Measurements from ENCODE around the gene GATA3.

DNA sequence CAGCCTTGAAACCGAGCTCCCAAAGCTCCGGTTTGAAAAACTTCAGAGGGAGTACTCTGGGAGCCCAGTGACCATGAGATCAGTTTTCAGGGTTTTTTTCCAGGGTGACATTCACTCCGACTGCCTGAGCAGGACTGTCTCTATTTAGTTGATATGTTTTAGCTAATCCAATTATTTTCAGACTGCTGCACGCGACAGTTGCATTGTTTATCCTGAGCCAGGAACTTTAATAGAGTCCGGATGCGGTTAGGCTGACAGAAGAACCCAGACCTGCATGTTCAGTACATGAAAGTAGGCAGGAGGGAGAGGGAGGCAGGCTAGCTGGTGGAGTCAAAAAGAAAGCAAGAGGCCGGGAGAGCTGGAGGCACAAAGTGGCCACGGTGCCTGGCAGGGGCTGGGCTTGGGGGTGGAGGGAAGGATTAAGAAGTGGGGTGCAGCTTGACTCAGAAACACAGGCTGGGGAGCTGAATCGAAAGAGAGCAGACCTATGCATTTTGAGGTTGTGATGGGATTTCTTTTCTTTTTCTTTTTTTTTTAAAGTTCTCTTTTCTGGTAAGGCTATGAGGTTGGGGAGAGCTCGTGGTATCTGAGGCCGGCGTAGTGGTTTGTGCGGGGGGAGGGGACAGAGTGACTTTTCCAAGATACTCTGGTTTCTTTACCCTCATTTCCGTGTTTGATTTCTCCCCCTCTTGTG is 5.7 kb downstream of the GATA3 start:
- TF ChIP-seq CTCF (IDR thresholded peaks at IDR 0.05) (no peak), POLR2A (IDR thresholded peaks at IDR 0.05) (no peak)
